GM18498 (cell line): ENCODE data around the gene AXIN1.
"Not testable (repeated sequence)": the region's sequence is repeated elsewhere in the genome, so short reads cannot be mapped to it uniquely, and the experiment has no call there.

ENCODE experiments used
- ATAC-seq: cut with Tn5 transposase; IDR thresholded peaks from one replicate; pipeline ENCODE4 v1.9.1; 2021; ENCODE audit warnings: mild to moderate bottlenecking, moderate library complexity; ENCODE audit not compliant: unreplicated experiment

Gene AXIN1

GRCh38 chr16:381789-382717 lies 29.5 kb upstream of the AXIN1 start, which contains the start of gene PGAP6:
PGAP6 (minus strand) TSS chr16:381978; CDS start chr16:381821, 157 bp downstream.
- ATAC-seq, result peak; percentile 59

GRCh38 chr16:381012-381788 lies 28.7 kb upstream of the AXIN1 start:
- peak; percentile 45 for ATAC-seq

DNA sequence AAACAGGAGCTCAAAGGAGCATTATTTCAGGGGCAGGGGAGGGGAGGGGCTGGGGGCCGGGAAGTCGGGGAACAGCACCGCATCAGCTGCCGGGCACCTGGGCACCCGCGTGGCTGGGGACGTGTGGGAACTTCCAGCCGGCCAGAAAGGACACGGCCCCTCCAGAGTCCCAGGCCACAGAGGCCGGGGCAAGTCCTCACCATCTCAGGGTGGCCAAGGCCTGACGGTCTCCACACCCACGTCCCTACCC lies 28.2 kb upstream of the AXIN1 start:
- no peak for ATAC-seq

GRCh38 chr16:379961-380761 lies 27.6 kb upstream of the AXIN1 start:
- ATAC-seq, result no peak

- ATAC-seq, result no peak
Observed at GRCh38 chr16:379183-379960, 26.8 kb upstream of the AXIN1 start.

GRCh38 chr16:378821-379182 lies 26.3 kb upstream of the AXIN1 start:
- no peak for ATAC-seq

GRCh38 chr16:378113-378820 lies 25.7 kb upstream of the AXIN1 start:
- not testable (repeated sequence) for ATAC-seq

DNA sequence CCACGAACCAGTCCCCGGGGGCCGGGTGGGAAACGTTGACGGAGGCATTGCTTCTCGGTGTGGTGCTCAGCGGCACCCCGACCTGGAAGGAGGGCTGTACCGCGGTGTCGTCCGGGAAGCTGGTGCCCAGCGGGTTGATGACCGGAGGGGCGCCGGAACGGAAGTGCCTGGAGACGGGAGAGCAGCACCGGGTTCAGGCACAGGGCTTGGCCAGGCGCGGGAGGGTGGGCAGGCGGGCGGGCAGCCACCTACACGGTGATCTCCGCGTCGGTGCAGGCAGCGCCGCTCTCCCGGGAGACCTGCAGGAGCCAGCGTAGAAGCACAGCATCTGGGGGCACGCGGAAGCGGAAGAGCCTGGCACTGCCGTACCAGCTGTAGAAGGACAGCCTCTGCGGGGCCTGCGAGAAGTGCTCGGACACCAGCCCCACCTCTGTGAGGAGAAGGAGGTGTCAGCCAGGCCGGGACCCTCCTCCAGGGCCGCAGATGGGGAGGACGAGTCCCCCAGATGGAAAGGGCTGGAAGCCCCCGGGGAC lies 25.0 kb upstream of the AXIN1 start:
- no peak for ATAC-seq

GRCh38 chr16:376817-377418 lies 24.4 kb upstream of the AXIN1 start:
- ATAC-seq, result no peak

GRCh38 chr16:375927-376816 lies 23.6 kb upstream of the AXIN1 start:
- ATAC-seq, result no peak

DNA sequence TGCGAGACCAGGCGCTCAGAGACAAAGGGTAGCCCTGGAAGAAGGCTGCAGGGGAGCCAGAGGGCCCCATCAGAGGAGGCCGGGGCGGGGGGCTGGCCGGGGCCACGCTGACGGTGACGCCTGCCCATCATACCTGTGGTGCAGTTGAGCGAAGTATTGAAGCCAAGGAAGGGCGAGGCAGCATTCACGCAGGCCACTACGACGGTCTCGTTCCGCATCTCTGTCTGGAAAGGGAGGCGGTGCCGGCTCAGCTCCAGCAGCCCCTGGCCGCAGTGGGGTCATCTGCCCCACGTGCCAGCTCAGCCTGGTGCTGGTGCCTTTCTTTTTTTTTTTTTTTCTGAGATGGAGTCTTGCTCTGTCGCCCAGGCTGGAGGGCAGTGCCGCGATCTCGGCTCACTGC lies 22.7 kb upstream of the AXIN1 start:
- ATAC-seq, result no peak

DNA sequence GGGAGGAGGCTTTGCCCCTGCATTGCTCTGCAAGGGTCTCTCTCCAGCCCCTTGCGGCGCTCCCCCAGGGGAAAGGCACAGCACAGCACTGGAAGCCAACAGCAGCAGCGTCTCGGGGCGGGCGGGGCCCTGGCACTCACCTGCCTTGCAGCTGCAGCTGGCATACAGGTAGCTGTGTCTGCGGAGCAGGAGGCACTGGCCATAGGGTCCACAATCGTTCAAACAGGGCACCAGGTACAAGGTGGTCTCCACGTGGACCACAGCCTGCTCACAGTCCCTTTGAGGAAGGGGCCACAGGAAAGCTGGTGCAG lies 22.0 kb upstream of the AXIN1 start:
- ATAC-seq, result no peak

- no peak for ATAC-seq
Observed at GRCh38 chr16:373848-374615, 21.5 kb upstream of the AXIN1 start.

DNA sequence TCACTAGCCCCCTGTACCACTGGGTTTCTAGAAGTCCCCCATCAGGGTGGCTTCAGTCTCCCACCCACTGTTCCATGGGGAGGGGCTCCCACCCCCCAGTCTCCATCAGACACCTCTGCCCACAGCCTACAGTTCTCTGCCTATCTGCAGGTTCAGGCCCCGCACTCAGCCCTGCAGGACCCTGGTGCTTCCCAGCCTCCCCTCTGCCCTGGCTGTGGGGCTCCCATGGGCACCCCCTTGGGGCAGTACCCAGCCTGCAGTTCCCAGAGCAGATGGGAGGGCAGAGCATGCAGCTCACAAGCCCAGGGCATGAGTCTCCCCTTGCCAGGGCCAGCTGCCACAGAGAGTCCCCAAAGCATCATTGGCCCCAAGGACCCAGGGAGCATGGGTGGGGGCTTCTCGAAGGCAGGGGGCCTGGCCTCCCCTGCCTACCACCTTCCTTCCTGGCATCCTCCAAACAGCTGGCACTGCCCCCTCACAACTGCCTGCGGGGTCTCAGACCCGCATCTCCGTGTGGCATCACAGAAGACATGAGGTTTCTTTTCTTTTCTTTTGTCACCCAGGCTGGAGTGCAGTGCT lies 20.6 kb upstream of the AXIN1 start:
- no peak for ATAC-seq

DNA sequence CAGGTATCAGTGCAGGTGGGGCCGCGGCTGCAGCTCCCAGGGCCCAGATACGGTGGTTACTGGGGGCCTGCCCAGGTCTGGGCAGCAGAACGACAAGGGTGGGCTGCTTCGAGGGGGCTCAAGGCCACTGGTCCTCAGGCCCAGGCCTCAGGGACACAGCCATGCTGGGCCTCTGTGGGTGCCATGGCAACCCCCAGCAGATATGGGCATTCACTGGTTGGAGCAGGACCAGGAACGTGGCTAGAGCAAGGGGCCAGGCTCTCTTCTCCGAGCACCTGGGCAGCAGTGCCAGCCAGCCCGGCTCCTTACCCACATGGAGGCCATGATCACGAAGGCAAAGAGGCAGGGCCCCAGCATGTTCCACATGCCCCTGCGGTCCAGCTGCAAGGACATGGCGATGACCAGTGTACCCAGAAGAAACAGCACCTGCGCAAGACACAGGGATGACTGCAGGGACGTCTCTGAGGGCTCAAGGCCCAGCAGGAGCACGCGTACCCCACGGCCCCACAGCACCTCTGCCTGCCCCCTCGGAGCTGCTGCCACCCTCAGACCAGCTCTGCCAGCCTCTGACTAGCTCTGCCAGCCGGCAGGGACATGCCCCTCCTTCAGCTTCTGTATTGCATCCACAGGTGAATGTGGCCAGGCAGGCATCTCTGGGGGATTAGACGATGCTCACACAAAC lies 19.9 kb upstream of the AXIN1 start:
- ATAC-seq, result no peak

DNA sequence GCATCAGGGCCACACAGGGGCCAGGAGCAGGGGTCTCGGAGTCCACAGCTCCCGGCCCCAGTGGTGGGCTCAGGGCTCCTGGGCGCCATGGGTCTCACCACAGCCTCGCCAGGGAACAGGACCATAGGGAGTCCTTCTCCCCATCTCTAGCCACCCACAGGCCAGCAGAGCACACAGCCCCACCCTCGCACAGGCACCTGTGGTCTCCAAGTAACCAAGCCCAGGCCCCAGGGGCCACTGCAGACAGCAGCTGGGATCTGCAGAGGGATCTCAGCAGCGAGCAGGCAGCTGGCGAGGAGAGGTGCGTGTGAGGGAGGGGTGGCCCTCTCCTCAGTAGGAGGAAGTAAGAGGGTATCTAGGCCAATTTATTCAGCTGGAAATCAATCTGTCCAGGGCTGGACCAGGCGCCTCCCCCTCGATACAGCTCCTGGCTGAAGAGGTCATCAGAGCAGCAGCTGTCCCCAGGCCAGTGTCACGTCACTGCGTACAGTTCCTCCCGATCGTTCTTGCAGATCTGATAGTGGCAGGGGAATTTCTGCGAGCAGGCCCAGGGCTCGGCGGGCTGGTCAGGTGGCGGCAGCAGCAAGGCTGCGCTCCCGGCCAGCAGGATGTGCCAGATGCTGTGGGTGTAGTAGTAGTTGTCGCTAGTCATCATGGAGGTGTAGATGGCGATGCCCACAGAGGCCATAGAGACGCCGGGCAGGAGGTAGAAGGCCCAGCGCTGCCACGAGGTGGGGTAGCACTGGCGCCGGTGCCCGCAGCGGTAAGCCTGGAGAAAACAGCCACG lies 19.2 kb upstream of the AXIN1 start:
- ATAC-seq, result no peak
